ENCODE results near the gene KRT13.

The KRT13 gene

GRCh38 chr17:41463746-41464145 is 41.7 kb downstream of the KRT13 start:
- DNase-seq = no peak

- no peak for DNase-seq
Measured at GRCh38 chr17:41462705-41463104, 42.7 kb downstream of the KRT13 start.

- no peak for DNase-seq
Measured at GRCh38 chr17:41457676-41458075, 47.7 kb downstream of the KRT13 start.

- no peak for DNase-seq
Measured at GRCh38 chr17:41456204-41456603, 49.2 kb downstream of the KRT13 start.

GRCh38 chr17:41455236-41455635 is 50.2 kb downstream of the KRT13 start:
- no peak for DNase-seq

GRCh38 chr17:41453066-41453465 is 52.3 kb downstream of the KRT13 start:
- no peak for DNase-seq

GRCh38 chr17:41452281-41452680 is 53.1 kb downstream of the KRT13 start:
- no peak for DNase-seq

- DNase-seq = no peak
Measured at GRCh38 chr17:41451154-41451728, 54.2 kb downstream of the KRT13 start.

Data from NCI-H510A treated with DMSO at 0.1 percent for 48 hours (cell line).